ENCODE data around the gene GOLGA2.

- TF ChIP-seq CTCF (conservative IDR thresholded peaks at IDR 0.05) (no peak), ZFX (IDR thresholded peaks at IDR 0.05) (no peak)
Measured at GRCh38 chr9:128251732-128252100, 24.1 kb downstream of the GOLGA2 start.
